NCI-H69 (cell line): ENCODE data around the gene CC2D2B.
"Not testable (repeated sequence)": the region's sequence is repeated elsewhere in the genome, so short reads cannot be mapped to it uniquely, and the experiment has no call there.

Source experiments
- DNase-seq: peaks from one replicate; lab custom pipeline; 2025; lab: John Stamatoyannopoulos, UW

The CC2D2B gene

GRCh38 chr10:95905897-95906580, 1.7 kb upstream of the CC2D2B start:
- not testable (repeated sequence) for DNase-seq

- DNase-seq, result peak; percentile 60
These were observed 909 bp upstream of the CC2D2B start for GRCh38 chr10:95906677-95907455.

GRCh38 chr10:95908450-95908849, 675 bp downstream of the CC2D2B start:
- no peak for DNase-seq

GRCh38 chr10:95909561-95909960, 1.8 kb downstream of the CC2D2B start:
- DNase-seq, result no peak

GRCh38 chr10:95916039-95916438, 8.3 kb downstream of the CC2D2B start:
- DNase-seq, result not testable (repeated sequence)

- DNase-seq, result no peak
These were observed 13.1 kb downstream of the CC2D2B start for GRCh38 chr10:95920798-95921426.

GRCh38 chr10:95925033-95925432, 17.3 kb downstream of the CC2D2B start:
- no peak for DNase-seq

GRCh38 chr10:95935429-95935828, 27.7 kb downstream of the CC2D2B start:
- DNase-seq, result no peak

GRCh38 chr10:95941115-95941514, 33.3 kb downstream of the CC2D2B start:
- no peak for DNase-seq

- DNase-seq, result no peak
These were observed 55.6 kb downstream of the CC2D2B start for GRCh38 chr10:95963202-95963990.

- DNase-seq, result no peak
These were observed 56.2 kb downstream of the CC2D2B start for GRCh38 chr10:95963991-95964389.

- DNase-seq, result no peak
These were observed 57.0 kb downstream of the CC2D2B start for GRCh38 chr10:95964756-95965155.

- DNase-seq, result no peak
These were observed 68.8 kb downstream of the CC2D2B start for GRCh38 chr10:95976362-95977229.

GRCh38 chr10:95982200-95982599, 74.4 kb downstream of the CC2D2B start:
- DNase-seq, result no peak

GRCh38 chr10:95987685-95988426, 80.1 kb downstream of the CC2D2B start:
- DNase-seq, result no peak

- no peak for DNase-seq
These were observed 80.9 kb downstream of the CC2D2B start for GRCh38 chr10:95988702-95989101.

GRCh38 chr10:95994376-95994775, 86.6 kb downstream of the CC2D2B start:
- not testable (repeated sequence) for DNase-seq

GRCh38 chr10:95998255-95998784, 90.5 kb downstream of the CC2D2B start:
- DNase-seq, result no peak

- DNase-seq, result no peak
These were observed 106.2 kb downstream of the CC2D2B start for GRCh38 chr10:96013956-96014355.

- DNase-seq, result no peak
These were observed 106.8 kb downstream of the CC2D2B start for GRCh38 chr10:96014473-96015102.
